ENCODE measurements around the gene TTC21A.

TTC21A gene

GRCh38 chr3:39176025-39176714 is 68.7 kb downstream of the TTC21A start:
- no peak overlapping the region for H3K4me3 ChIP-seq (ENCODE audit: low read depth in 1 of 2, low read length in 2 of 2)

GRCh38 chr3:39177708-39178332 is 70.3 kb downstream of the TTC21A start:
- Histone ChIP-seq H3K36me3 (ENCODE audit: control insufficient read depth in 1 of 2, insufficient read depth in 2 of 2, low read length in 2 of 2) (no peaks in the 10 kb centered on the region), H3K4me3 (ENCODE audit: low read depth in 1 of 2, low read length in 2 of 2) (peak overlapping the region; percentile 66 to 77), H3K4me1 (ENCODE audit: control insufficient read depth in 1 of 2, insufficient read depth in 2 of 2, low read length in 2 of 2) (peaks cover 33 to 34% of the 10 kb centered on the region in 2 donors), H3K9ac (ENCODE audit: low read depth in 1 of 2, low read length in 2 of 2) (peak overlapping the region; percentile 65 to 85), H3K27ac (ENCODE audit: low read depth, low read length) (peak overlapping the region; percentile 84), H3K9me3 (ENCODE audit: control insufficient read depth in 1 of 2, low read length in 2 of 2) (no peaks in the 10 kb centered on the region), H3K27me3 (ENCODE audit: control insufficient read depth in 1 of 2, insufficient read depth in 2 of 2, low read length in 2 of 2) (no peaks in the 10 kb centered on the region)

More at GRCh38 chr3:39176025-39176714, 68.7 kb downstream of the TTC21A start:
- Histone ChIP-seq H3K27ac (ENCODE audit: low read depth, low read length) (no peak overlapping the region), H3K36me3 (ENCODE audit: control insufficient read depth in 1 of 2, insufficient read depth in 2 of 2, low read length in 2 of 2) (no peaks in the 10 kb centered on the region), H3K27me3 (ENCODE audit: control insufficient read depth in 1 of 2, insufficient read depth in 2 of 2, low read length in 2 of 2) (no peaks in the 10 kb centered on the region), H3K9me3 (ENCODE audit: control insufficient read depth in 1 of 2, low read length in 2 of 2) (no peaks in the 10 kb centered on the region), H3K9ac (ENCODE audit: low read depth in 1 of 2, low read length in 2 of 2) (no peak overlapping the region), H3K4me1 (ENCODE audit: control insufficient read depth in 1 of 2, insufficient read depth in 2 of 2, low read length in 2 of 2) (peaks cover 30 to 31% of the 10 kb centered on the region in 2 donors)

GRCh38 chr3:39178553-39178952 is 71.1 kb downstream of the TTC21A start:
- Histone ChIP-seq H3K27me3 (ENCODE audit: control insufficient read depth in 1 of 2, insufficient read depth in 2 of 2, low read length in 2 of 2) (no peaks in the 10 kb centered on the region), H3K9me3 (ENCODE audit: control insufficient read depth in 1 of 2, low read length in 2 of 2) (no peaks in the 10 kb centered on the region), H3K36me3 (ENCODE audit: control insufficient read depth in 1 of 2, insufficient read depth in 2 of 2, low read length in 2 of 2) (no peaks in the 10 kb centered on the region), H3K27ac (ENCODE audit: low read depth, low read length) (peak overlapping the region; percentile 84), H3K4me1 (ENCODE audit: control insufficient read depth in 1 of 2, insufficient read depth in 2 of 2, low read length in 2 of 2) (peaks cover 33 to 38% of the 10 kb centered on the region in 2 donors), H3K4me3 (ENCODE audit: low read depth in 1 of 2, low read length in 2 of 2) (peak overlapping the region; percentile 66 to 77), H3K9ac (ENCODE audit: low read depth in 1 of 2, low read length in 2 of 2) (peak overlapping the region in 1 of 2 donors; percentile 65)

- no peaks in the 10 kb centered on the region for H3K27me3 ChIP-seq (ENCODE audit: control insufficient read depth in 1 of 2, insufficient read depth in 2 of 2, low read length in 2 of 2)
- peak overlapping the region; percentile 40 for H3K27ac ChIP-seq (ENCODE audit: low read depth, low read length)
- H3K9me3 ChIP-seq (ENCODE audit: control insufficient read depth in 1 of 2, low read length in 2 of 2): no peaks in the 10 kb centered on the region
- peak overlapping the region; percentile 65 to 67 for H3K4me3 ChIP-seq (ENCODE audit: low read depth in 1 of 2, low read length in 2 of 2)
- H3K36me3 ChIP-seq (ENCODE audit: control insufficient read depth in 1 of 2, insufficient read depth in 2 of 2, low read length in 2 of 2): no peaks in the 10 kb centered on the region
- peak overlapping the region; percentile 48 to 91 for H3K9ac ChIP-seq (ENCODE audit: low read depth in 1 of 2, low read length in 2 of 2)
- H3K4me1 ChIP-seq (ENCODE audit: control insufficient read depth in 1 of 2, insufficient read depth in 2 of 2, low read length in 2 of 2): peaks cover 33 to 38% of the 10 kb centered on the region in 2 donors
Measured at GRCh38 chr3:39180183-39180545, 72.7 kb downstream of the TTC21A start.

GRCh38 chr3:39180546-39181346 is 73.3 kb downstream of the TTC21A start:
- H3K9me3 ChIP-seq (ENCODE audit: control insufficient read depth in 1 of 2, low read length in 2 of 2): no peaks in the 10 kb centered on the region
- H3K27ac ChIP-seq (ENCODE audit: low read depth, low read length): peak overlapping the region; percentile 40
- peak overlapping the region; percentile 65 to 67 for H3K4me3 ChIP-seq (ENCODE audit: low read depth in 1 of 2, low read length in 2 of 2)
- peaks cover 33 to 38% of the 10 kb centered on the region in 2 donors for H3K4me1 ChIP-seq (ENCODE audit: control insufficient read depth in 1 of 2, insufficient read depth in 2 of 2, low read length in 2 of 2)
- H3K27me3 ChIP-seq (ENCODE audit: control insufficient read depth in 1 of 2, insufficient read depth in 2 of 2, low read length in 2 of 2): no peaks in the 10 kb centered on the region
- H3K36me3 ChIP-seq (ENCODE audit: control insufficient read depth in 1 of 2, insufficient read depth in 2 of 2, low read length in 2 of 2): no peaks in the 10 kb centered on the region
- peak overlapping the region; percentile 57 to 91 for H3K9ac ChIP-seq (ENCODE audit: low read depth in 1 of 2, low read length in 2 of 2)

GRCh38 chr3:39181408-39182335 is 74.2 kb downstream of the TTC21A start:
- Histone ChIP-seq H3K27me3 (ENCODE audit: control insufficient read depth in 1 of 2, insufficient read depth in 2 of 2, low read length in 2 of 2) (no peaks in the 10 kb centered on the region), H3K36me3 (ENCODE audit: control insufficient read depth in 1 of 2, insufficient read depth in 2 of 2, low read length in 2 of 2) (no peaks in the 10 kb centered on the region), H3K4me3 (ENCODE audit: low read depth in 1 of 2, low read length in 2 of 2) (peak overlapping the region; percentile 50 to 52), H3K9ac (ENCODE audit: low read depth in 1 of 2, low read length in 2 of 2) (peak overlapping the region; percentile 25 to 57), H3K4me1 (ENCODE audit: control insufficient read depth in 1 of 2, insufficient read depth in 2 of 2, low read length in 2 of 2) (peaks cover 33 to 38% of the 10 kb centered on the region in 2 donors), H3K27ac (ENCODE audit: low read depth, low read length) (no peak overlapping the region), H3K9me3 (ENCODE audit: control insufficient read depth in 1 of 2, low read length in 2 of 2) (no peaks in the 10 kb centered on the region)

GRCh38 chr3:39183211-39184080 is 76.0 kb downstream of the TTC21A start:
- H3K4me1 ChIP-seq (ENCODE audit: control insufficient read depth in 1 of 2, insufficient read depth in 2 of 2, low read length in 2 of 2): peaks cover 25 to 33% of the 10 kb centered on the region in 2 donors
- no peaks in the 10 kb centered on the region for H3K9me3 ChIP-seq (ENCODE audit: control insufficient read depth in 1 of 2, low read length in 2 of 2)
- H3K27me3 ChIP-seq (ENCODE audit: control insufficient read depth in 1 of 2, insufficient read depth in 2 of 2, low read length in 2 of 2): no peaks in the 10 kb centered on the region
- no peak overlapping the region for H3K4me3 ChIP-seq (ENCODE audit: low read depth in 1 of 2, low read length in 2 of 2)
- H3K36me3 ChIP-seq (ENCODE audit: control insufficient read depth in 1 of 2, insufficient read depth in 2 of 2, low read length in 2 of 2): no peaks in the 10 kb centered on the region
- H3K9ac ChIP-seq (ENCODE audit: low read depth in 1 of 2, low read length in 2 of 2): no peak overlapping the region
- no peak overlapping the region for H3K27ac ChIP-seq (ENCODE audit: low read depth, low read length)

- Histone ChIP-seq H3K9ac (ENCODE audit: low read depth in 1 of 2, low read length in 2 of 2) (no peak overlapping the region), H3K27ac (ENCODE audit: low read depth, low read length) (no peak overlapping the region), H3K4me1 (ENCODE audit: control insufficient read depth in 1 of 2, insufficient read depth in 2 of 2, low read length in 2 of 2) (peaks cover 18 to 24% of the 10 kb centered on the region in 2 donors), H3K36me3 (ENCODE audit: control insufficient read depth in 1 of 2, insufficient read depth in 2 of 2, low read length in 2 of 2) (no peaks in the 10 kb centered on the region), H3K27me3 (ENCODE audit: control insufficient read depth in 1 of 2, insufficient read depth in 2 of 2, low read length in 2 of 2) (no peaks in the 10 kb centered on the region), H3K4me3 (ENCODE audit: low read depth in 1 of 2, low read length in 2 of 2) (no peak overlapping the region), H3K9me3 (ENCODE audit: control insufficient read depth in 1 of 2, low read length in 2 of 2) (no peaks in the 10 kb centered on the region)
Measured at GRCh38 chr3:39184081-39184967, 76.8 kb downstream of the TTC21A start.

Data from duodenal mucosa (tissue), 2 donors.